GM12801 (cell line): ENCODE results near the gene STK32B.

Experiments used
- CTCF ChIP-seq: IDR thresholded peaks from one replicate; pipeline ENCODE4 v1.5.1; 2011; ENCODE audit warnings: control low read depth; ENCODE audit not compliant: insufficient read length; ENCODE audit errors: extremely low read depth

The STK32B gene

GRCh38 chr4:5051278-5052203 lies at the start of gene STK32B:
Gene STK32B, plus strand, starts transcription at chr4:5051480.
- no peak for TF ChIP-seq CTCF

GRCh38 chr4:5003372-5003857 lies 47.9 kb upstream of the STK32B start:
- TF ChIP-seq CTCF, result no peak

- no peak for TF ChIP-seq CTCF
Observed at GRCh38 chr4:5003918-5004317, 47.4 kb upstream of the STK32B start.

GRCh38 chr4:5004496-5004895 lies 46.8 kb upstream of the STK32B start:
- no peak for TF ChIP-seq CTCF

GRCh38 chr4:5009796-5010195 lies 41.5 kb upstream of the STK32B start:
- no peak for TF ChIP-seq CTCF

- TF ChIP-seq CTCF, result no peak
Observed at GRCh38 chr4:5010984-5011383, 40.3 kb upstream of the STK32B start.

GRCh38 chr4:5012244-5012898 lies 38.9 kb upstream of the STK32B start:
- TF ChIP-seq CTCF, result no peak
